ENCODE data around the gene TNFAIP8. TPM values are rescaled to one million over a fixed set of nuclear protein-coding genes. Genes with fewer than 3 reads are reported as not detected.
"Not testable (repeated sequence)": the region's sequence is repeated elsewhere in the genome, so short reads cannot be mapped to it uniquely, and the experiment has no call there.

The TNFAIP8 gene
- total RNA-seq, 2 experiments from 2014 or later, result 135 to 141 TPM

GRCh38 chr5:119420169-119420568, 64.3 kb downstream of the TNFAIP8 start:
- CTCF ChIA-PET, result interaction anchor here (1.1 to 5.7 kb wide), 3 partner anchors 9 to 432 kb away, joined by 3 to 56 read pairs (median 11); partner anchors contain the start of gene DTWD2
- Mint-ChIP-seq H3K36me3 (ENCODE audit: low read depth) (no peaks in the 10 kb centered on the region), H3K9me3 (no peaks in the 10 kb centered on the region), H3K27ac (no peak overlapping the region), H3K4me1 (ENCODE audit: low read depth) (peaks cover 15% of the 10 kb centered on the region), H3K27me3 (no peaks in the 10 kb centered on the region), H3K4me3 (no peak overlapping the region)
- DNase-seq (no peak), ATAC-seq (no peak)
- intact Hi-C loops (cut with micrococcal nuclease), result no loop called here
- TF ChIP-seq CTCF (IDR thresholded peaks at IDR 0.05), result no peak
- POLR2A ChIA-PET, result no interaction called here

GRCh38 chr5:119426057-119426456, 70.2 kb downstream of the TNFAIP8 start:
- no peak overlapping the region for H3K27ac Mint-ChIP-seq
- CTCF ChIA-PET, result interaction anchor here (1.2 to 1.8 kb wide), 2 partner anchors 9 to 14 kb away, joined by 4 to 7 read pairs; no protein-coding TSS in a partner anchor
- DNase-seq (no peak), ATAC-seq (no peak)
- H3K9me3 Mint-ChIP-seq, result no peaks in the 10 kb centered on the region
- no peaks in the 10 kb centered on the region for H3K4me1 Mint-ChIP-seq (ENCODE audit: low read depth)
- H3K4me3 Mint-ChIP-seq, result no peak overlapping the region
- no peak for TF ChIP-seq CTCF (IDR thresholded peaks at IDR 0.05)
- no peaks in the 10 kb centered on the region for H3K36me3 Mint-ChIP-seq (ENCODE audit: low read depth)
- POLR2A ChIA-PET, result no interaction called here
- intact Hi-C loops (cut with micrococcal nuclease), result no loop called here
- no peaks in the 10 kb centered on the region for H3K27me3 Mint-ChIP-seq

GRCh38 chr5:119427060-119427459, 71.2 kb downstream of the TNFAIP8 start:
- intact Hi-C loops (cut with micrococcal nuclease), result no loop called here

GRCh38 chr5:119427596-119427995, 71.8 kb downstream of the TNFAIP8 start:
- CTCF ChIA-PET; H3K36me3 Mint-ChIP-seq (ENCODE audit: low read depth); H3K9me3 Mint-ChIP-seq; H3K4me3 Mint-ChIP-seq; intact Hi-C loops (cut with micrococcal nuclease); H3K4me1 Mint-ChIP-seq (ENCODE audit: low read depth); POLR2A ChIA-PET; ATAC-seq; H3K27ac Mint-ChIP-seq; DNase-seq; H3K27me3 Mint-ChIP-seq: not testable (repeated sequence)

More at GRCh38 chr5:119427060-119427459, 71.2 kb downstream of the TNFAIP8 start:
- no peaks in the 10 kb centered on the region for H3K9me3 Mint-ChIP-seq
- no peaks in the 10 kb centered on the region for H3K4me1 Mint-ChIP-seq (ENCODE audit: low read depth)
- H3K27ac Mint-ChIP-seq, result no peak overlapping the region
- no peaks in the 10 kb centered on the region for H3K36me3 Mint-ChIP-seq (ENCODE audit: low read depth)
- DNase-seq, result no peak
- CTCF ChIA-PET, result interaction anchor here (1.2 to 1.8 kb wide), 2 partner anchors 8 to 15 kb away, joined by 4 to 7 read pairs; no protein-coding TSS in a partner anchor
- POLR2A ChIA-PET, result no interaction called here
- H3K4me3 Mint-ChIP-seq, result no peak overlapping the region
- no peak for ATAC-seq
- no peaks in the 10 kb centered on the region for H3K27me3 Mint-ChIP-seq
- TF ChIP-seq CTCF (IDR thresholded peaks at IDR 0.05), result no peak

- POLR2A ChIA-PET; H3K4me1 Mint-ChIP-seq (ENCODE audit: low read depth); H3K27me3 Mint-ChIP-seq; DNase-seq; H3K4me3 Mint-ChIP-seq; H3K9me3 Mint-ChIP-seq; CTCF ChIA-PET; intact Hi-C loops (cut with micrococcal nuclease); H3K36me3 Mint-ChIP-seq (ENCODE audit: low read depth); ATAC-seq; H3K27ac Mint-ChIP-seq: not testable (repeated sequence)
Measured at GRCh38 chr5:119428166-119428565, 72.3 kb downstream of the TNFAIP8 start.

- H3K27me3 Mint-ChIP-seq; intact Hi-C loops (cut with micrococcal nuclease): not testable (repeated sequence)
Measured at GRCh38 chr5:119428574-119428973, 72.8 kb downstream of the TNFAIP8 start.

GRCh38 chr5:119432674-119433237, 76.9 kb downstream of the TNFAIP8 start:
- intact Hi-C loops (cut with micrococcal nuclease); H3K36me3 Mint-ChIP-seq (ENCODE audit: low read depth); H3K4me3 Mint-ChIP-seq; H3K27ac Mint-ChIP-seq; H3K27me3 Mint-ChIP-seq; ATAC-seq; DNase-seq; H3K9me3 Mint-ChIP-seq: not testable (repeated sequence)
- ChIA-PET CTCF (interaction anchor here (1.5 to 2.3 kb wide), 3 partner anchors 10 to 444 kb away, joined by 4 to 11 read pairs (median 7); partner anchors contain the start of gene DTWD2), POLR2A (interaction anchor here (1.1 kb wide), 1 partner anchor 10 kb away, joined by 3 read pairs; no protein-coding TSS in a partner anchor)
- peaks cover 12% of the 10 kb centered on the region for H3K4me1 Mint-ChIP-seq (ENCODE audit: low read depth)

More at GRCh38 chr5:119428574-119428973, 72.8 kb downstream of the TNFAIP8 start:
- H3K27ac Mint-ChIP-seq; H3K36me3 Mint-ChIP-seq (ENCODE audit: low read depth); ATAC-seq; H3K9me3 Mint-ChIP-seq; H3K4me1 Mint-ChIP-seq (ENCODE audit: low read depth); H3K4me3 Mint-ChIP-seq; DNase-seq; CTCF ChIA-PET; POLR2A ChIA-PET: not testable (repeated sequence)

Measured in activated CD8-positive, alpha-beta T cell treated with anti-CD3 and anti-CD28 coated beads for 36 hours (primary cell).